Neuronal stem cell (in vitro differentiated cells): ENCODE results near the gene ITGA3.

Experiments
- DNase-seq: peaks from one replicate; pipeline ENCODE4 v3.0.0-alpha.2; 2013; ENCODE audit warnings: low spot score
- H2AFZ ChIP-seq: one replicate; pipeline ENCODE4 v1.6.1; 2013; ENCODE audit warnings: mild to moderate bottlenecking, low read length, inconsistent platforms
- H2AK5ac ChIP-seq: 2 replicates; pipeline ENCODE4 v1.6.1; 2013; ENCODE audit warnings: low read depth, mild to moderate bottlenecking, inconsistent platforms, low read length, moderate library complexity, mixed read lengths
- H2BK120ac ChIP-seq: 2 replicates; pipeline ENCODE4 v1.6.1; 2013; ENCODE audit warnings: low read depth, mild to moderate bottlenecking, inconsistent platforms, low read length, moderate library complexity, mixed read lengths
- H2BK12ac ChIP-seq: one replicate; pipeline ENCODE4 v1.6.1; 2013; ENCODE audit warnings: low read length, inconsistent platforms
- H2BK15ac ChIP-seq: 2 replicates; pipeline ENCODE4 v1.6.1; 2013; ENCODE audit warnings: mild to moderate bottlenecking, low read length, inconsistent platforms, mixed read lengths
- H2BK5ac ChIP-seq: one replicate; pipeline ENCODE4 v1.6.1; 2013; ENCODE audit warnings: inconsistent platforms, mild to moderate bottlenecking, low read length, moderate library complexity
- H3K14ac ChIP-seq: one replicate; pipeline ENCODE4 v1.6.1; 2013; ENCODE audit warnings: low read length, inconsistent platforms
- H3K18ac ChIP-seq: 2 replicates; pipeline ENCODE4 v1.6.1; 2013; ENCODE audit warnings: low read length, inconsistent platforms
- H3K23ac ChIP-seq: 2 replicates; pipeline ENCODE4 v1.6.1; 2013; ENCODE audit warnings: low read depth, mild to moderate bottlenecking, mixed read lengths, low read length, inconsistent platforms; ENCODE audit not compliant: poor library complexity
- H3K27ac ChIP-seq: replicated peaks from 3 replicates; pipeline ENCODE4 v1.5.1; 2013; ENCODE audit warnings: low read length, inconsistent platforms
- H3K27me3 ChIP-seq, 3 experiments: 2 replicates each; pipeline ENCODE4 v1.6.1; 2013; ENCODE audit warnings: low read length in 3 of 3, mild to moderate bottlenecking in 2 of 3, inconsistent platforms in 1 of 3, low read depth in 1 of 3, mixed read lengths in 1 of 3, moderate library complexity in 1 of 3; ENCODE audit not compliant: control insufficient read depth in 3 of 3, insufficient read depth in 3 of 3
- H3K36me3 ChIP-seq, 2 donors: replicated peaks in 1 of 2; 2 replicates each; pipeline ENCODE4 v1.6.1; 2013; ENCODE audit warnings: low read length in 2 of 2; ENCODE audit not compliant: control insufficient read depth in 2 of 2, insufficient read depth in 2 of 2
- H3K4ac ChIP-seq: 2 replicates; pipeline ENCODE4 v1.6.1; 2013; ENCODE audit warnings: inconsistent platforms, mild to moderate bottlenecking, low read length, moderate library complexity
- H3K4me1 ChIP-seq, 2 donors: 1 replicate in 1 of 2; 2 replicates in 1 of 2; pipeline ENCODE4 v1.6.1; 2013; ENCODE audit warnings: low read length in 2 of 2, low read depth in 1 of 2; ENCODE audit not compliant: control insufficient read depth in 2 of 2, insufficient read depth in 1 of 2
- H3K4me2 ChIP-seq: one replicate; pipeline ENCODE4 v1.6.1; 2013; ENCODE audit warnings: mild to moderate bottlenecking, low read length, inconsistent platforms; ENCODE audit not compliant: insufficient read depth, poor library complexity, severe bottlenecking
- H3K4me3 ChIP-seq, 2 donors: 2 replicates each; pipeline ENCODE4 v1.5.1; 2013; ENCODE audit warnings: low read length in 2 of 2, mild to moderate bottlenecking in 2 of 2, inconsistent platforms in 1 of 2, moderate library complexity in 1 of 2
- H3K79me1 ChIP-seq: one replicate; pipeline ENCODE4 v1.6.1; 2013; ENCODE audit warnings: low read depth, mild to moderate bottlenecking, inconsistent platforms, low read length, moderate library complexity
- H3K9ac ChIP-seq: one replicate; pipeline ENCODE4 v1.6.1; 2013; ENCODE audit warnings: mild to moderate bottlenecking, low read depth, low read length, inconsistent platforms; ENCODE audit not compliant: poor library complexity
- H3K9me3 ChIP-seq, 2 donors: replicated peaks in 1 of 2; 2 replicates each; pipeline versions ENCODE3 to v1.6.1; 2013; ENCODE audit warnings: low read length in 2 of 2, mild to moderate bottlenecking in 2 of 2, inconsistent platforms in 1 of 2, low read depth in 1 of 2, mixed read lengths in 1 of 2, moderate library complexity in 1 of 2; ENCODE audit not compliant: control insufficient read depth in 2 of 2, insufficient read depth in 1 of 2
- H4K8ac ChIP-seq: one replicate; pipeline ENCODE4 v1.6.1; 2013; ENCODE audit warnings: low read depth, mild to moderate bottlenecking, inconsistent platforms, low read length, moderate library complexity
- H4K91ac ChIP-seq: one replicate; pipeline ENCODE4 v1.6.1; 2013; ENCODE audit warnings: low read length, low read depth, mild to moderate bottlenecking, inconsistent platforms; ENCODE audit not compliant: poor library complexity
- WGBS, 2 donors: extraction: QIAGEN DNeasy Blood & Tissue Kit; methylation state at CpG; one replicate each; pipeline ENCODE4 v1.1.7; 2013; ENCODE audit warnings: missing lambda C conversion rate in 2 of 2, mixed read lengths in 1 of 2; ENCODE audit not compliant: insufficient read length in 2 of 2, insufficient replicate concordance in 1 of 2; ENCODE audit errors: extremely low coverage in 2 of 2; 5-methylcytosine and 5-hydroxymethylcytosine counted together

ITGA3 gene

GRCh38 chr17:50103941-50104340 is 48.0 kb downstream of the ITGA3 start:
- Histone ChIP-seq H3K4me1 (peaks cover 21 to 24% of the 10 kb centered on the region in 2 donors), H3K9ac (no peak overlapping the region), H2BK120ac (no peak overlapping the region), H3K23ac (no peak overlapping the region), H3K27me3 (no peaks in the 10 kb centered on the region), H2AFZ (no peak overlapping the region), H3K18ac (peak overlapping the region; percentile 42), H3K79me1 (peaks cover 4% of the 10 kb centered on the region), H2BK15ac (no peak overlapping the region), H3K4me2 (no peak overlapping the region), H2AK5ac (peak overlapping the region; percentile 29), H2BK5ac (no peak overlapping the region), H3K14ac (no peak overlapping the region), H3K27ac (no peak overlapping the region), H3K4me3 (no peak overlapping the region), H2BK12ac (no peak overlapping the region), H3K9me3 (no peaks in the 10 kb centered on the region), H4K91ac (no peak overlapping the region), H4K8ac (no peak overlapping the region), H3K36me3 (peaks cover 7 to 19% of the 10 kb centered on the region in 2 donors), H3K4ac (no peak overlapping the region)
- DNase-seq = no peak
- WGBS, 2 donors = no CpG with 5 or more reads among the region's 5 CpGs

DNA sequence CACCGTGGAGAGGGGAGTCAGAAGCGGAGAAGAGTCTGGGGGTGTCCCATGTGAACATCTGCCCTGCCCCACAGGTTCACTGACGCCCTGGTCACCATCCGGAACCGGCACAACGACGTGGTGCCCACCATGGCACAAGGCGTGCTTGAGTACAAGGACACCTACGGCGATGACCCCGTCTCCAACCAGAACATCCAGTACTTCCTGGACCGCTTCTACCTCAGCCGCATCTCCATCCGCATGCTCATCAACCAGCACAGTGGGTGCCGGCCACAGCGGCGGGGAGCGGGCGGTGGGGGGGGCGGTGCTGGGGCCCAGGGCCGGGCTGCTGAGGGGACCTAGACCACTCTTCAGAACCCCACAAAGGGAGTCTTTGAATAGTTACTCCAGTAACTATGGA is 49.9 kb downstream of the ITGA3 start:
- Histone ChIP-seq H3K4me3 (no peak overlapping the region), H3K36me3 (peaks cover 15 to 33% of the 10 kb centered on the region in 2 donors), H2AK5ac (peak overlapping the region; percentile 1), H4K91ac (no peak overlapping the region), H2AFZ (no peak overlapping the region), H3K4me2 (no peak overlapping the region), H3K14ac (no peak overlapping the region), H3K4me1 (peaks cover 20 to 25% of the 10 kb centered on the region in 2 donors), H3K27me3 (no peaks in the 10 kb centered on the region), H3K9me3 (no peaks in the 10 kb centered on the region), H2BK5ac (no peak overlapping the region), H2BK12ac (no peak overlapping the region), H3K4ac (no peak overlapping the region), H4K8ac (no peak overlapping the region), H3K9ac (no peak overlapping the region), H3K23ac (no peak overlapping the region), H3K27ac (no peak overlapping the region), H3K18ac (peak overlapping the region; percentile 23), H2BK15ac (no peak overlapping the region), H3K79me1 (peaks cover 4% of the 10 kb centered on the region), H2BK120ac (no peak overlapping the region)
- no peak for DNase-seq
- WGBS, 2 donors = no CpG with 5 or more reads among the region's 21 CpGs

GRCh38 chr17:50106393-50107131 is 50.7 kb downstream of the ITGA3 start:
- H2AK5ac ChIP-seq = peak overlapping the region; percentile 30
- no peak overlapping the region for H2BK5ac ChIP-seq
- no peak overlapping the region for H4K91ac ChIP-seq
- no peak overlapping the region for H3K27ac ChIP-seq
- WGBS, 2 donors = no CpG with 5 or more reads among the region's 13 CpGs
- peaks cover 16 to 24% of the 10 kb centered on the region in 2 donors for H3K4me1 ChIP-seq
- no peak for DNase-seq
- no peak overlapping the region for H2AFZ ChIP-seq
- no peak overlapping the region for H3K4me3 ChIP-seq
- H4K8ac ChIP-seq = peak overlapping the region; percentile 65
- peak overlapping the region; percentile 90 for H3K18ac ChIP-seq
- H3K9ac ChIP-seq = peak overlapping the region; percentile 63
- H3K4me2 ChIP-seq = no peak overlapping the region
- H3K14ac ChIP-seq = peak overlapping the region; percentile 38
- peak overlapping the region; percentile 66 for H2BK12ac ChIP-seq
- H3K9me3 ChIP-seq = no peaks in the 10 kb centered on the region
- no peaks in the 10 kb centered on the region for H3K27me3 ChIP-seq
- peaks cover 16 to 36% of the 10 kb centered on the region in 2 donors for H3K36me3 ChIP-seq
- peaks cover 4% of the 10 kb centered on the region for H3K79me1 ChIP-seq
- no peak overlapping the region for H3K23ac ChIP-seq
- H2BK120ac ChIP-seq = no peak overlapping the region
- no peak overlapping the region for H3K4ac ChIP-seq
- H2BK15ac ChIP-seq = no peak overlapping the region

- H4K91ac ChIP-seq = no peak overlapping the region
- H3K36me3 ChIP-seq = peaks cover 16 to 36% of the 10 kb centered on the region in 2 donors
- no peak overlapping the region for H3K4me2 ChIP-seq
- H3K4me3 ChIP-seq = no peak overlapping the region
- H3K9me3 ChIP-seq = no peaks in the 10 kb centered on the region
- H3K18ac ChIP-seq = peak overlapping the region; percentile 13
- H2AFZ ChIP-seq = no peak overlapping the region
- H3K4ac ChIP-seq = no peak overlapping the region
- no peak overlapping the region for H3K9ac ChIP-seq
- DNase-seq = no peak
- H3K27ac ChIP-seq = no peak overlapping the region
- no peak overlapping the region for H2AK5ac ChIP-seq
- no peak overlapping the region for H2BK120ac ChIP-seq
- no peaks in the 10 kb centered on the region for H3K27me3 ChIP-seq
- peaks cover 17 to 25% of the 10 kb centered on the region in 2 donors for H3K4me1 ChIP-seq
- no peak overlapping the region for H3K23ac ChIP-seq
- no peak overlapping the region for H4K8ac ChIP-seq
- WGBS, 2 donors = no CpG with 5 or more reads among the region's 10 CpGs
- H3K79me1 ChIP-seq = peaks cover 2% of the 10 kb centered on the region
- no peak overlapping the region for H2BK12ac ChIP-seq
- H3K14ac ChIP-seq = no peak overlapping the region
- H2BK15ac ChIP-seq = no peak overlapping the region
- peak overlapping the region; percentile 66 for H2BK5ac ChIP-seq
These were observed 52.0 kb downstream of the ITGA3 start for GRCh38 chr17:50107790-50108414.
